K562 (cell line): ENCODE measurements around the gene CARD10. TPM values are rescaled to one million over a fixed set of nuclear protein-coding genes. Genes with fewer than 3 reads are reported as not detected.

ENCODE experiments used
- ATF1 ChIP-seq, 2 experiments: fragments of 450-650 bp in 1 of 2; IDR thresholded peaks; 2 replicates each; pipeline ENCODE4 v1.6.1; 2016; ENCODE audit warnings: missing compliant biosample characterization in 1 of 2, missing genetic modification characterization in 1 of 2
- BRF2 ChIP-seq: IDR thresholded peaks from 3 replicates; pipeline ENCODE4 v1.6.1; 2011; ENCODE audit warnings: borderline replicate concordance, mild to moderate bottlenecking; ENCODE audit not compliant: insufficient read length, insufficient read depth
- CBX1 ChIP-seq: sonication (generic); IDR thresholded peaks from 2 replicates; pipeline ENCODE4 v1.6.1; 2016; ENCODE audit warnings: antibody characterized with exemption, low read depth, mild to moderate bottlenecking
- DPF2 ChIP-seq: fragments of 450-650 bp; IDR thresholded peaks from 2 replicates; pipeline ENCODE4 v1.6.1; 2016
- FOXA3 ChIP-seq, 2 experiments: fragments of 450-650 bp in 1 of 2; sonication (generic) in 1 of 2; formaldehyde crosslinking; IDR thresholded peaks in 1 of 2; conservative IDR thresholded peaks in 1 of 2; 2 replicates each; pipeline versions ENCODE4 v1.4.0 to v1.8.0; 2020 to 2022; ENCODE audit warnings: mild to moderate bottlenecking in 2 of 2, missing genetic modification reagents in 1 of 2
- GABPB2 ChIP-seq: fragments of 250-450 bp; sonication (Bioruptor Pico); conservative IDR thresholded peaks from 2 replicates; pipeline ENCODE4 v1.5.1; 2021; ENCODE audit warnings: mild to moderate bottlenecking
- GATAD2A ChIP-seq: fragments of 450-650 bp; IDR thresholded peaks from 2 replicates; pipeline ENCODE4 v1.6.1; 2017
- HCFC1 ChIP-seq: IDR thresholded peaks from 2 replicates; pipeline ENCODE4 v1.6.1; 2012; ENCODE audit warnings: low read depth, low read length, improper control_type of control experiment
- HLTF ChIP-seq: fragments of 450-650 bp; IDR thresholded peaks from 2 replicates; pipeline ENCODE4 v1.6.1; 2016
- MAFG ChIP-seq: fragments of 450-650 bp; conservative IDR thresholded peaks from 2 replicates; pipeline ENCODE4 v1.6.1; 2016; ENCODE audit warnings: missing genetic modification characterization, missing compliant biosample characterization
- MBD1 ChIP-seq: fragments of 250-450 bp; sonication (Bioruptor Pico); IDR thresholded peaks from 2 replicates; pipeline ENCODE4 v1.8.0; 2022; ENCODE audit warnings: inconsistent platforms
- MCM3 ChIP-seq: fragments of 450-650 bp; IDR thresholded peaks from 2 replicates; pipeline ENCODE4 v1.6.1; 2016
- MCM7 ChIP-seq, 2 experiments: fragments of 450-650 bp; IDR thresholded peaks; 2 replicates each; pipeline ENCODE4 v1.6.1; 2016 to 2018
- MECOM ChIP-seq: fragments of 250-450 bp; sonication (Bioruptor Pico); IDR thresholded peaks from 2 replicates; pipeline ENCODE4 v1.8.0; 2022; ENCODE audit warnings: inconsistent platforms
- MTA3 ChIP-seq: fragments of 450-650 bp; formaldehyde crosslinking; IDR thresholded peaks from 2 replicates; pipeline ENCODE4 v1.6.1; 2017; ENCODE audit warnings: mild to moderate bottlenecking, borderline replicate concordance
- MXI1 ChIP-seq: IDR thresholded peaks from 2 replicates; pipeline ENCODE4 v1.6.1; 2011; ENCODE audit warnings: low read depth, mild to moderate bottlenecking, improper control_type of control experiment, low read length
- NCOA2 ChIP-seq, 2 experiments: fragments of 450-650 bp; IDR thresholded peaks; 2 replicates each; pipeline ENCODE4 v1.6.1; 2018; ENCODE audit warnings: mild to moderate bottlenecking in 2 of 2, moderate library complexity in 1 of 2; ENCODE audit not compliant: partially characterized antibody in 2 of 2
- NFIX ChIP-seq: fragments of 250-450 bp; sonication (Bioruptor Pico); IDR thresholded peaks from 2 replicates; pipeline ENCODE4 v1.4.0; 2020; ENCODE audit warnings: low read depth, mild to moderate bottlenecking, moderate library complexity
- NR2C1 ChIP-seq, 2 experiments: fragments of 450-650 bp; IDR thresholded peaks; 2 replicates each; pipeline ENCODE4 v1.6.1; 2017; ENCODE audit warnings: mild to moderate bottlenecking in 2 of 2, antibody characterized with exemption in 1 of 2, inconsistent platforms in 1 of 2, missing compliant biosample characterization in 1 of 2, missing genetic modification characterization in 1 of 2
- RFX5 ChIP-seq: IDR thresholded peaks from 2 replicates; pipeline ENCODE4 v1.6.1; 2011; ENCODE audit warnings: low read depth, mild to moderate bottlenecking, improper control_type of control experiment, low read length
- SRSF9 ChIP-seq: fragments of 200-400 bp; formaldehyde crosslinking; IDR thresholded peaks from 2 replicates; pipeline ENCODE4 v1.6.1; 2017; ENCODE audit warnings: low read depth, low read length, borderline replicate concordance
- YBX1 ChIP-seq: fragments of 450-650 bp; IDR thresholded peaks from 2 replicates; pipeline ENCODE4 v1.7.1; 2016; ENCODE audit warnings: mild to moderate bottlenecking
- ZBTB2 ChIP-seq: fragments of 450-650 bp; IDR thresholded peaks from 2 replicates; pipeline ENCODE4 v1.6.1; 2016; ENCODE audit warnings: antibody characterized with exemption
- ZNF511 ChIP-seq: sonication (generic); formaldehyde crosslinking; IDR thresholded peaks from 2 replicates; pipeline ENCODE4 v1.8.0; 2022; ENCODE audit warnings: mild to moderate bottlenecking, missing genetic modification reagents
- ZNF830 ChIP-seq: fragments of 250-450 bp; sonication (Bioruptor Pico); IDR thresholded peaks from 2 replicates; pipeline ENCODE4 v1.5.0; 2021; ENCODE audit warnings: mild to moderate bottlenecking
- polyA plus RNA-seq, 8 experiments: library from polyadenylated mRNA; depleted of rRNA in 4 of 8; stranded (reverse) in 5 of 8; unstranded in 3 of 8; fragments of >200 nt; fragmentation: Nextera tagmentation in 2 of 8; fragmentation: Illumina TruSeq in 1 of 8; extraction: Ambion mirVana in 2 of 8; extraction: Trizol in 1 of 8; gene quantifications; 2 replicates each; pipeline versions ENCODE4 v1.2.1 to v1.2.3, GENCODE V29; 2011 to 2014; ENCODE audit warnings: inconsistent platforms in 1 of 8, missing spikeins in 1 of 8
- total RNA-seq, 7 experiments: library from RNA; depleted of rRNA in 6 of 7; stranded (reverse); fragments of >200 nt in 6 of 7; fragmentation: Illumina TruSeq in 2 of 7; extraction: Trizol in 2 of 7; gene quantifications; 2 replicates each; pipeline versions ENCODE4 v1.2.1 to v1.2.3, GENCODE V29; 2011 to 2021; ENCODE audit warnings: low replicate concordance in 1 of 7

Gene CARD10
- total and polyA plus RNA-seq, 9 of the 15 experiments (the other 6 are each of a cell fraction or from before 2014, with no cell fraction given): 0.13 to 5.8 (median 1.6) TPM

- TF ChIP-seq ATF1 (CRISPR knock-in tag; IDR thresholded peaks at IDR 0.05): no peak
- TF ChIP-seq ATF1 (tag; IDR thresholded peaks at IDR 0.05): peak; percentile 79
- 0 out of 2 replicates have a peak, but pooled peaks have one; percentile 29 for TF ChIP-seq NR2C1 (IDR thresholded peaks at IDR 0.05)
- TF ChIP-seq NR2C1 (tag; IDR thresholded peaks at IDR 0.05): peak; percentile 36; the same call in 1 of the 2 replicates
- no peak for TF ChIP-seq BRF2
- peak; percentile 56; the same call in 1 of the 2 replicates for TF ChIP-seq MTA3
- no peak for TF ChIP-seq NFIX (CRISPR knock-in tag)
- TF ChIP-seq HCFC1: peak; percentile 51
- no peak for TF ChIP-seq ZBTB2
- TF ChIP-seq HLTF: no peak
- no peak for TF ChIP-seq ZNF830 (CRISPR knock-in tag)
- TF ChIP-seq CBX1: no peak
- no peak for TF ChIP-seq MCM7 (IDR thresholded peaks at IDR 0.05)
- TF ChIP-seq NCOA2 (IDR thresholded peaks at IDR 0.05; ENCODE audit: partially characterized antibody in 2 of 2): no peak
- TF ChIP-seq MBD1 (CRISPR knock-in tag): no peak
- no peak for TF ChIP-seq MAFG
- TF ChIP-seq MECOM (CRISPR knock-in tag): 0 out of 2 replicates have a peak, but pooled peaks have one; percentile 23
- TF ChIP-seq GABPB2: no peak
- no peak for TF ChIP-seq YBX1
- TF ChIP-seq SRSF9: no peak
- peak; percentile 49; the same call in 1 of the 2 replicates for TF ChIP-seq ZNF511 (CRISPR knock-in tag)
- peak; percentile 53 for TF ChIP-seq DPF2
- no peak for TF ChIP-seq MCM3
- 0 out of 2 replicates have a peak, but pooled peaks have one; percentile 37 for TF ChIP-seq MXI1
- no peak for TF ChIP-seq FOXA3 (CRISPR knock-in tag; conservative IDR thresholded peaks at IDR 0.05 in 1 of 2, IDR thresholded peaks at IDR 0.05 in 1 of 2)
- peak; percentile 73; the same call in 1 of the 2 replicates for TF ChIP-seq GATAD2A
- no peak for TF ChIP-seq RFX5
Observed at GRCh38 chr22:37561212-37562048, 42.2 kb upstream of the CARD10 start (continued).
